Trophoblast cell (in vitro differentiated cells and primary cell): ENCODE measurements around the gene CSMD2.

Experiments used
- DNase-seq, 2 donors: peaks; one replicate each; pipeline ENCODE4 v3.0.0-alpha.2; 2016
- H2AFZ ChIP-seq: 2 replicates; pipeline ENCODE4 v1.6.1; 2013; ENCODE audit warnings: low read length, moderate library complexity, mild to moderate bottlenecking; ENCODE audit not compliant: insufficient read depth, poor library complexity
- H2AK5ac ChIP-seq: 2 replicates; pipeline ENCODE4 v1.6.1; 2013; ENCODE audit warnings: mild to moderate bottlenecking, low read length
- H2BK120ac ChIP-seq: 2 replicates; pipeline ENCODE4 v1.6.1; 2013; ENCODE audit warnings: low read length, mild to moderate bottlenecking, moderate library complexity; ENCODE audit not compliant: insufficient read depth, poor library complexity
- H2BK12ac ChIP-seq: 2 replicates; pipeline ENCODE4 v1.6.1; 2013; ENCODE audit warnings: mild to moderate bottlenecking, low read length, moderate library complexity
- H2BK5ac ChIP-seq: 2 replicates; pipeline ENCODE4 v1.6.1; 2013; ENCODE audit warnings: low read length, low read depth, moderate library complexity, mild to moderate bottlenecking; ENCODE audit not compliant: poor library complexity
- H3K14ac ChIP-seq: 2 replicates; pipeline ENCODE4 v1.6.1; 2013; ENCODE audit warnings: mild to moderate bottlenecking, low read length
- H3K18ac ChIP-seq: 2 replicates; pipeline ENCODE4 v1.6.1; 2013; ENCODE audit warnings: mild to moderate bottlenecking, low read length
- H3K23ac ChIP-seq: 2 replicates; pipeline ENCODE4 v1.6.1; 2013; ENCODE audit warnings: low read length
- H3K27ac ChIP-seq: 2 replicates; pipeline ENCODE4 v1.5.1; 2013; ENCODE audit warnings: low read depth, mild to moderate bottlenecking, inconsistent platforms, low read length, moderate library complexity
- H3K27me3 ChIP-seq: 2 replicates; pipeline ENCODE4 v1.6.1; 2013; ENCODE audit warnings: inconsistent platforms, mild to moderate bottlenecking, low read length, moderate library complexity; ENCODE audit not compliant: insufficient read depth
- H3K36me3 ChIP-seq, 2 experiments: 1 replicate in 1 of 2; 2 replicates in 1 of 2; pipeline ENCODE4 v1.6.1; 2013; ENCODE audit warnings: low read length in 2 of 2, mild to moderate bottlenecking in 2 of 2, moderate library complexity in 1 of 2; ENCODE audit not compliant: insufficient read depth in 2 of 2, control insufficient read depth in 1 of 2
- H3K4ac ChIP-seq: 2 replicates; pipeline ENCODE4 v1.6.1; 2013; ENCODE audit warnings: low read depth, mild to moderate bottlenecking, low read length, moderate library complexity
- H3K4me1 ChIP-seq, 2 experiments: 1 replicate in 1 of 2; 2 replicates in 1 of 2; pipeline ENCODE4 v1.6.1; 2013; ENCODE audit warnings: low read length in 2 of 2, mild to moderate bottlenecking in 2 of 2, moderate library complexity in 1 of 2; ENCODE audit not compliant: insufficient read depth in 2 of 2, control insufficient read depth in 1 of 2
- H3K4me2 ChIP-seq: 2 replicates; pipeline ENCODE4 v1.6.1; 2013; ENCODE audit warnings: inconsistent platforms, mild to moderate bottlenecking, low read length, moderate library complexity
- H3K4me3 ChIP-seq: 2 replicates; pipeline ENCODE4 v1.5.1; 2013; ENCODE audit warnings: mild to moderate bottlenecking, low read depth, low read length, inconsistent platforms
- H3K79me1 ChIP-seq: one replicate; pipeline ENCODE4 v1.6.1; 2013; ENCODE audit warnings: low read length
- H3K79me2 ChIP-seq: 2 replicates; pipeline ENCODE4 v1.6.1; 2013; ENCODE audit warnings: low read length, mild to moderate bottlenecking; ENCODE audit not compliant: control insufficient read depth, insufficient read depth, poor library complexity
- H3K9ac ChIP-seq: 2 replicates; pipeline ENCODE4 v1.6.1; 2013; ENCODE audit warnings: mild to moderate bottlenecking, low read length
- H3K9me3 ChIP-seq: 2 replicates; pipeline ENCODE4 v1.6.1; 2013; ENCODE audit warnings: low read depth, mild to moderate bottlenecking, control low read depth, inconsistent platforms, low read length; ENCODE audit not compliant: insufficient read depth
- H4K12ac ChIP-seq: 2 replicates; pipeline ENCODE4 v1.6.1; 2013; ENCODE audit warnings: low read depth, mild to moderate bottlenecking, low read length, moderate library complexity
- H4K8ac ChIP-seq: 2 replicates; pipeline ENCODE4 v1.6.1; 2013; ENCODE audit warnings: low read depth, mild to moderate bottlenecking, low read length, moderate library complexity
- H4K91ac ChIP-seq: one replicate; pipeline ENCODE4 v1.6.1; 2013; ENCODE audit warnings: low read depth, mild to moderate bottlenecking, low read length, moderate library complexity
- WGBS: extraction: QIAGEN DNeasy Blood & Tissue Kit; methylation state at CpG from one replicate; pipeline ENCODE4 v1.1.7; 2013; ENCODE audit warnings: missing lambda C conversion rate; ENCODE audit not compliant: insufficient read length, insufficient coverage; ENCODE audit errors: extremely low coverage; 5-methylcytosine and 5-hydroxymethylcytosine counted together

The CSMD2 gene

GRCh38 chr1:34073028-34073695 is 91.9 kb downstream of the CSMD2 start:
- no peak overlapping the region for H4K12ac ChIP-seq
- no peak overlapping the region for H2AFZ ChIP-seq
- H3K9me3 ChIP-seq, result no peaks in the 10 kb centered on the region
- H4K91ac ChIP-seq, result no peak overlapping the region
- H3K4ac ChIP-seq, result no peak overlapping the region
- peaks cover 2% of the 10 kb centered on the region in 2 experiments for H3K4me1 ChIP-seq
- no peak overlapping the region for H2BK120ac ChIP-seq
- H3K79me1 ChIP-seq, result no peaks in the 10 kb centered on the region
- no peaks in the 10 kb centered on the region for H3K79me2 ChIP-seq
- no peak overlapping the region for H2BK5ac ChIP-seq
- H2BK12ac ChIP-seq, result no peak overlapping the region
- H3K27ac ChIP-seq, result no peak overlapping the region
- no peak overlapping the region for H3K9ac ChIP-seq
- no CpG with 5 or more reads among the region's 3 CpGs for WGBS
- no peak overlapping the region for H3K4me3 ChIP-seq
- no peaks in the 10 kb centered on the region for H3K27me3 ChIP-seq
- no peaks in the 10 kb centered on the region for H3K36me3 ChIP-seq
- H2AK5ac ChIP-seq, result no peak overlapping the region
- no peak overlapping the region for H3K14ac ChIP-seq
- H3K18ac ChIP-seq, result no peak overlapping the region
- DNase-seq, result no peak
- no peak overlapping the region for H4K8ac ChIP-seq
- no peak overlapping the region for H3K4me2 ChIP-seq
- no peak overlapping the region for H3K23ac ChIP-seq

DNA sequence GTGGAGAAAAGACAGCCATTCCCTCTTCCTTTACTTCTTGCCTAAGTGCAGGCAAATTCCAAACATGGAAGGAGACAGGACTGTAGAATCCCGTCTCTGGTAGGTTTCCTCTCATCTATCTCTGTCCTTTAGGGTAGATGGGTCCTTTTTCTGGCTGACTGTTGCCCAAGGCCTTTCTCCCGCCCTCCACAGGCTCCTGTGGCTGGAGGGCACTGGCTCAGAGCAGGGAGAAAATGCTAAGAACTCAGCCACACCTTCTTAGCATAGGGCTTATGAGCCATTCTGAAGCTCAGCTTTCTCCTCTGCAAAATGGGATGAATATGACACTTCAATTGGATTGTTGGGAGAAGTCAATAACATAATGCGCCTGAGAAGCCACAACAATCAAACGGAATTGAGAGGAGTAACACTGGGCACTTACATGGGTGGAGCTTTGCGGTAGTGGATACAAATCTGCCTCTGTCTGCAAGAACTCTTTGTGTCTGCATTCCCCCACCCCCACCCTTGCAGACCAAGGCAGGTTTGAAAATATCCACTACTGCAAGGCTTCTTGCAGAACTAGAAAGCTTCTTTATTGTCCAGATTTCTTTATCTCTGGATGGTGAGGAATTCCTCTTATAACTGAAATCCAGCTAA is 94.7 kb downstream of the CSMD2 start:
- no peak overlapping the region for H2BK12ac ChIP-seq
- no peak overlapping the region for H4K8ac ChIP-seq
- H3K27me3 ChIP-seq, result no peaks in the 10 kb centered on the region
- no peak overlapping the region for H2AFZ ChIP-seq
- no peak overlapping the region for H3K9ac ChIP-seq
- H3K79me1 ChIP-seq, result no peaks in the 10 kb centered on the region
- no peak overlapping the region for H3K14ac ChIP-seq
- H2BK120ac ChIP-seq, result no peak overlapping the region
- no peak overlapping the region for H3K27ac ChIP-seq
- no peak overlapping the region for H3K23ac ChIP-seq
- peaks cover 2% of the 10 kb centered on the region in 2 experiments for H3K4me1 ChIP-seq
- no peaks in the 10 kb centered on the region for H3K9me3 ChIP-seq
- no peak overlapping the region for H2AK5ac ChIP-seq
- no peak overlapping the region for H2BK5ac ChIP-seq
- no peak overlapping the region for H4K12ac ChIP-seq
- H4K91ac ChIP-seq, result no peak overlapping the region
- WGBS, result no CpG with 5 or more reads among the region's 5 CpGs
- H3K79me2 ChIP-seq, result no peaks in the 10 kb centered on the region
- no peak overlapping the region for H3K4me3 ChIP-seq
- no peak overlapping the region for H3K4me2 ChIP-seq
- H3K4ac ChIP-seq, result no peak overlapping the region
- H3K18ac ChIP-seq, result no peak overlapping the region
- H3K36me3 ChIP-seq, result no peaks in the 10 kb centered on the region
- DNase-seq, result peak; percentile 89 to 90

GRCh38 chr1:34066981-34067603 is 97.9 kb downstream of the CSMD2 start:
- WGBS, result no CpG with 5 or more reads among the region's 5 CpGs
- H4K91ac ChIP-seq, result no peak overlapping the region

DNA sequence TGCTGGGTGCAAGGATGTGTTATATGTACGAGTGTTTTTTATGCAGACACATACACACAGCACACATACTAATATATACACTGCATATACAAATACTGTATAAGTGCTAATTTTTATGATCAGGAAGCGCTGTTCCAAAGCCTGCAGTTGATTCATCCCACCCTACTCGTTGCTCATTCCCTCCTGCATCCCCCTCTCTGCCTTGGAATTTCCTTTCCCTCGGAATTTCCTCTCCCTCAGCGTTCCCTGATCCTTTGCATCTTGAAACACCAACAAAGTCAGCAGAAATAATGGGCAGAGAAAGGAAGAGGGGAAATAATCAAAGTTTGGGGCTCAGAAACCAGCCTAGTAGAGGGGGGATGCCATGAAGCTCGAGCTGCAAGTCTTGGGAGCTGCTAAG is 98.9 kb downstream of the CSMD2 start:
- Histone ChIP-seq H3K9ac (no peak overlapping the region), H3K79me2 (no peaks in the 10 kb centered on the region), H3K14ac (no peak overlapping the region), H2BK12ac (no peak overlapping the region), H3K36me3 (no peaks in the 10 kb centered on the region), H3K27ac (no peak overlapping the region), H3K23ac (no peak overlapping the region), H3K27me3 (no peaks in the 10 kb centered on the region), H4K12ac (no peak overlapping the region), H3K9me3 (no peaks in the 10 kb centered on the region), H3K4me2 (no peak overlapping the region), H3K18ac (no peak overlapping the region), H2AK5ac (no peak overlapping the region), H3K4me1 (peaks cover 2% of the 10 kb centered on the region in 2 experiments), H2AFZ (no peak overlapping the region), H3K79me1 (no peaks in the 10 kb centered on the region), H4K8ac (no peak overlapping the region), H3K4me3 (no peak overlapping the region), H2BK5ac (no peak overlapping the region), H3K4ac (no peak overlapping the region), H4K91ac (no peak overlapping the region), H2BK120ac (no peak overlapping the region)
- no CpG with 5 or more reads among the region's 6 CpGs for WGBS
- no peak for DNase-seq

More at GRCh38 chr1:34066981-34067603, 97.9 kb downstream of the CSMD2 start:
- H3K23ac ChIP-seq, result no peak overlapping the region
- peaks cover 2% of the 10 kb centered on the region in 2 experiments for H3K4me1 ChIP-seq
- H2AK5ac ChIP-seq, result no peak overlapping the region
- no peaks in the 10 kb centered on the region for H3K79me1 ChIP-seq
- peak; percentile 83 to 84 for DNase-seq
- no peak overlapping the region for H2BK5ac ChIP-seq
- no peak overlapping the region for H3K18ac ChIP-seq
- H3K14ac ChIP-seq, result no peak overlapping the region
- H3K27ac ChIP-seq, result no peak overlapping the region
- no peaks in the 10 kb centered on the region for H3K36me3 ChIP-seq
- no peak overlapping the region for H3K4me2 ChIP-seq
- no peaks in the 10 kb centered on the region for H3K27me3 ChIP-seq
- H2BK120ac ChIP-seq, result no peak overlapping the region
- no peak overlapping the region for H4K8ac ChIP-seq
- no peak overlapping the region for H3K9ac ChIP-seq
- no peak overlapping the region for H2AFZ ChIP-seq
- no peaks in the 10 kb centered on the region for H3K79me2 ChIP-seq
- H4K12ac ChIP-seq, result no peak overlapping the region
- no peak overlapping the region for H3K4me3 ChIP-seq
- no peaks in the 10 kb centered on the region for H3K9me3 ChIP-seq
- no peak overlapping the region for H2BK12ac ChIP-seq
- no peak overlapping the region for H3K4ac ChIP-seq
